Ramos (cell line): ENCODE measurements around the gene SGMS1.

Source experiments
- in situ Hi-C: fragments of 300-500 bp; cut with MboI; formaldehyde crosslinking; loops from one replicate; pipeline ENCODE4 v1.14.3; 2022; ENCODE audit warnings: low sequenced_read_pairs; ENCODE audit not compliant: unreplicated experiment

The SGMS1 gene

DNA sequence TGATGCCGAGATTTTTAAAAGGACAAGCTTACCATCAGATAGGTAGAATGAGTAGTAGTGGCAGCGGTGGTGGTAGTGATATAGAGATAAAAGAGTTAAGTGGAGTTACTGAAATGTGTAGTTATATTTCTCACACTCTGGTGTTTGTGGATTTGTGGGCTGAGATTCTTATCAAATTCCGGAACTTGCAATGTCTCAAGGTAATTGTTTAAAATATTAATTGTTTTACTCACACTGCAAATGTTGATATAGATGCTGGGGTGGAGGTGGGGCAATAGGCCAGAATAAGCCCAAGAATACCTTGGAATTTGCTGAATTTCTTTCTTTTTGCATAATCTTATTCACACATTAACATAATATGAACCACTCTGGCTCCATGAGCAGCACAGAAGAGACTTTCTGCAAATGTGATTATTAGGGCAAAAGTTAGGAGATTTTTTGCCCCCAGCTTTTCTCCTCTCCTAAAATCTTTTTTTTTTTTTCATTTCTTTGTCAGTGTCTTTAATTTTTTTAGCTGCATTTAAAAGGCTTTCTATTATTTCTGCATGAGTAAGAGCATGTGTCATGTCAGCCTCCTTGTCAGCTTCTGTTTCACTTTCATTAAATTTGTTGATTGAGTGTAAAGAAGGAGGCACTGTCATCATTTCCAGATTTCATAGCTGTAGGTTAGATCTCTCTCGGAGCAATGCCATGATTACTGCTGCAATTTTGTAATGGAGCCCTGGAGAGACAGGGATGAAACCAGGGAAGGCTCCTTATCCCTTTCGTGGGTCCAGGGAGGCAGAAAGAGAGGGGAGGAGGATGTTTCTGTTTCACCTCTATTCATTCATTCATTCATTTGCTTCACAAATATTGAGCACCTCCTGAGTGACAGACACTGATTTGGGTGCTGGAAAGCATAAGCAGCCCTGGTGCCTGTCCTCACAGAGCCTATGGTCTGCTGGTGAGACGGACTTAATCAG lies 13.1 kb upstream of the SGMS1 start:
- in situ Hi-C loops = no loop called here

DNA sequence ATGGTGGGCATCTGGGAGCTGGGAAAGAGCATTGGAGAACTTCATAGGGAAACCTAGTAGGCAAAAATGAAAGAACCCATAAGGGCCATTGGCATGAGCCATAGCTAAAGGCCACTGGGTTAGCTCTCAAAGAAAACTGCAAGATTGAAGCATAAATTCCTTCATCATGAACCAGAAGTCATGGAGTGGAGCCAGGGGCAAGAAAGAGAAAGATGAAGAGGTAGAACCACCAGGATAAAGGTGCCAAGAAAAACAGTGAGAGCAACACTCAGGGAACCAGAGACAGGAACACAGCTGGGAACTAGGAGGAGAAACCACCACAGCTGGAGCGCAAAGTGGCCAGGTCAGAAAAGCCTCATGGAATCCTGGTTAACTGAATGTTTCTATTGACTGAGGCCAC lies 11.5 kb upstream of the SGMS1 start:
- in situ Hi-C loops = no loop called here

DNA sequence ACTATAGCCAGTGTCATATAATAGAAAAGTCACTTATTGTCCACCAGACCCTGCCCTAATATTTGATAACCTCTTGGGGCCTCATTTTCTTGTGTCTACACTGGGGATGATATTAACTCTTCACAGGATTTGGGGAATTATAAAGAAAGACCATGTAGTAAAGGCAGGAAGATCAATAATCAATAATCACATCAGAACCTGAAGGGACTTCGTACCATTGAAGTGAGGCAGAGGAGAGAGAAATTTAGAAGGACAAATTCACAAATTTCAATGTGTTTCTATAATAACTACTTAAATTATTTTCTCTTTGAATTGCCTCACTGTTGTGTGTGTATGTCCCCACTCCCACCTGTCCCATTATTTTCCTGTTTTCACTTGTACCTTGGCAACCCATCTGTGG lies 10.7 kb upstream of the SGMS1 start:
- in situ Hi-C loops = no loop called here

DNA sequence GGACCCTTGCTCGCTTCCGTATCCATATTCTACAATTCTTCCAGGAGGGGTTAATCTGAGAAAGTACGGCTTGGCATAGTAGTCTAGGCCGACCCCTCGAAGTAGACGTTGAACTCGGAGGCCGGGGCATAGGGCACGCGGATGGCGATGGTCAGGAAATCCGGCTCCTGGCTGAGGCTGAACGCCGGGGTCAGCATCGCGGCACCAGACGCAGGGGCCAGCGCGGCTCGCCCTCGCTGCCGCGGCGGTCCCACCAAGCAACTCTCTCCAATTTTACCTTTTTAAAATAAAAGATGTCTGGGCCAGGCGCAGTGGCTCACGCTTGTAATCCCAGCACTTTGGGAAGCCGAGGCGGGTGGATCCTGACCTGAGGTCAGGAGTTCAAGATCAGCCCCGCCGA lies 7.3 kb upstream of the SGMS1 start:
- in situ Hi-C loops = no loop called here

DNA sequence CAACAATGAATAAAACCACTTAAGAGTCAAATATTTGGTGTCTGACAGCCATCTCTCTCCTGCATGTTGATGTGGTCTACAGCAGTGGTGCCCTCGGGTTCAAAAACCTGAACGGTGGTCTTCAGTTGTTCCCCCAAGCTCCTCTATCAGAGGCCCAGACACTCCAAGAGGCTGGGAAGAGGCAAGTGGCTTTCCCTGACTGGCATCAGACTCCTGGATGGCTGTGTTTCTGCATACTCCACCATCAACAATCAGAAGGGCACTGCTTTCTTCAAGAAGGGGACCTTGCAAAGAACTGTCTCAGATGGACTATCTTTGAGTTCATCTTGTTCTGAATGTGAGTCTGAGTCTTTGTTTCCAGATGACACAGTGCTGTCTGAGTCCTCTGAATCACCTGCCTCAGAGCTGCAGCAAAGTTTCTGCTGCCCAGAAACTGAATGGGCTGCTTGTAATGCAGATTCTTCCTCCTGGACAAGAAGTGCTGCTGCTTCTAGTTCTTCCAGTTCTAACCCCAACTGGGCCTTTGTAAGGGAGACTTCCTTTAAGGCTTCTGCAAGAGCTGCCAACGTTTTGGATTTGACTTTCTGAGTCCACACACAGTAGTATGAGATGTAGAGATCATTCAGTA lies 5.9 kb upstream of the SGMS1 start:
- in situ Hi-C loops = loop anchor here (10.0 kb wide), 1 partner anchor 265 kb away; no protein-coding TSS in a partner anchor

DNA sequence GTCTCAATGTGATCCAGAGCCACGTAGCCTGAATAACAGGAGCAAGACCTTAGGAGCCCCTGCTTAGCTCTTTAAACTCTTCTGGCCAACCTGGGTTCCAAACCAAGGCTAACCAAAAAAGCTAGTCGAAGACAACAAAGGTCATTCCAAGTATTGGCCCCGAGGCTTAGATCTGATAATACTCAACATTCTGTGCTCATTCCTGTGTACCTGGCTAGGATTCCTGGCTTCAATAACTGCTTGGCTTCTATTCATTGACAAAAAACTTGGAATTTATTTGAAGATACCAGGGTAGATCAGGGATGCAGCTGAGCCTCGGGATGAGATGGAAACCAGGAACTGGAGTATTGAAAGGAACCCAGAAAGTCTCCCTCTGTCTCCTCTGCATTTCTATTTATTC lies 4.1 kb upstream of the SGMS1 start:
- in situ Hi-C loops = loop anchor here (10.0 kb wide), 1 partner anchor 263 kb away; no protein-coding TSS in a partner anchor

DNA sequence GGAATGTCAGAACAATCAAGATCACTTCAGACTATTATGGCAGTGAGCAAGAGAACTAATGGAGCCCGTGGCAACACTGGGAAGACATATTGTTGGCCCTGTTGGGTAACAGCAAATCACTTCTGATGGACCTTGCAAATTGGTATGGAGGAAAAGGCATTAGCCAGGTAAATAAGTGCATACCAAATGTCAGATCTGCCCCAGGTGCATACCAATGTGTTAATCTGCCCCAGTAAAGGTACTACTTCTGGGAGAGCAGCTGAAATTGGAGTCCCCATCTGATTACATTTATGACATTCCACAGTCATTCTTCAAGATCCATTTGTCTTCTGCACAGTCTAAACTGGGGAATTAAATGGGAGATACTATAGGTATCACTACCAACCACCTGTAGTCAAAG lies 3.7 kb upstream of the SGMS1 start:
- in situ Hi-C loops = loop anchor here (10.0 kb wide), 1 partner anchor 263 kb away; no protein-coding TSS in a partner anchor

DNA sequence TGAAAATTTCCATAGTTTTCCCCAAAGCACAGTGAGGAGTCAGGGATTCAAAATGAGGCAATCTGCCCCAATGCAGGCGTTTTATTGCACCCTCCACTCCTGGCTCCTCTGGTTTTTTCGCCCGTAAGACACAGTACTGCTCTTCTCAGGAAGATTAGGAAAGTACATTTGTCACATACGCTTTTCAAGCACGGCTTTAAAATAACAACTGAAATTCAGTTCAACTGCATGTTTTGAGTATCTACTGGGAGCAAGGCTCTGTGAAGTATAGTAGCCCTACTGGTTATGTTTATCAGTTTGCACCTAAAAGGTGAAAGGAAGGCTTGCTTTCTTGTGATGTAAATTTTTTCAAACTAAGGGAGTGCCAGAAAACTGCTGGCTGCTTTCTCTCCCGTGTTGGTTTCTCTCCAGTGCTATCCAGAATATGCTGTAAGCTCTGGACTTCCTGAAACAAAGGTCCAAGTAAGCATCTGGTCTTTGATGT lies 1.9 kb upstream of the SGMS1 start:
- in situ Hi-C loops = loop anchor here (10.0 kb wide), 1 partner anchor 261 kb away; no protein-coding TSS in a partner anchor

DNA sequence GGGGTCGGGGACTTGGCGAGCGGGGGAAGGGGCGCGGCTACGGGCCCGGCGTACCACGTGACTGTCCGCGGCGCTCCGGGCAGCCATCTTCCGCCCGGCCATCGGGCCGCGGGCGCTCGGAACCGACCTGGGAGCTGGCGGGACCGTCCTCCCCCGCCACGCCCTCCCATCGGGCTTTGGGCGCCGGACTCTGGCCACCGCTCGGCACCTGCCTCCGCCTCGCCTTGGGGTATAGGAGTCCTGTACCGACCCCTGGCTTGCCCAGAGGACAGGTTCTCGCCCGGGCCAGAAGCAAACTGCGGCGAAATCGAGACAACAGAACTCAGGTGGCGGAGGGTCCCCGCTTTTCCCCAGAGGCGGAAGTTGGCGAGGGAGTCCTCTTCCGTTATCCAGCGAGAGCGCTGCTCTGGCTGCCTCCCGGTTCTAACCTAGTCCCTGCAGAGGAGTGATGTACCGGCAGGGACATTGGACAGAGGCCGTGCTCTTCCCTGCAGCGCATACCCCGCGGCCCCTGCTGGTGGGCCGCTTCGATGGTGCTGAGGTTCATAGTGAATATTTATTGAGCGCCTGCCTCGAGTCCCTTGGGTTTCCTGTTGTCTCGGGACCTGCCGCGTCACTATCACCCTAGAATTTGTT lies 1.2 kb upstream of the SGMS1 start:
- in situ Hi-C loops = loop anchor here (10.0 kb wide), 1 partner anchor 260 kb away; no protein-coding TSS in a partner anchor

DNA sequence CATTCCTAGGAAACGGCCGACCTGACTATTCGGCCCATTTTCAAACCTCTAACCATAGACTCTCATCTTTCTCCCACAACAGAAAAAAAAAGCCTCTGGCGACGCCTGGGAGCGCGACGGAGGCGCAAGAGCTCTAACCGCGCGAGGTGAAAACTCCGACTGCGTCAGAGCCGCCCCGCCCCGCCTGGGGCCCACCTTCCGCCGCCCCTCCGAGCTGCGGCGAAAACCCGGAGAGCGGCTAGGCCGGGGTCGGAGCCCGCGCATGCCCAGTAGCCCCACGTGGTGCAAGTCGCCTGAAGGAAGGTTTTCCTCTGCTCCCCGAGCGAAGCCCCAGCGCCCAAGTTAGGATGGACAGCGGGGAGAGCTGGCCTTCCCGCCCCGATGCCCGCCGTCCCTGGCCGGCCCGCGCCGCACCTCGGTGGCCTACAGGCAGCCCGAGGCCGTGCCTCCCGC lies 683 bp upstream of the SGMS1 start:
- in situ Hi-C loops = loop anchor here (10.0 kb wide), 1 partner anchor 260 kb away; no protein-coding TSS in a partner anchor

DNA sequence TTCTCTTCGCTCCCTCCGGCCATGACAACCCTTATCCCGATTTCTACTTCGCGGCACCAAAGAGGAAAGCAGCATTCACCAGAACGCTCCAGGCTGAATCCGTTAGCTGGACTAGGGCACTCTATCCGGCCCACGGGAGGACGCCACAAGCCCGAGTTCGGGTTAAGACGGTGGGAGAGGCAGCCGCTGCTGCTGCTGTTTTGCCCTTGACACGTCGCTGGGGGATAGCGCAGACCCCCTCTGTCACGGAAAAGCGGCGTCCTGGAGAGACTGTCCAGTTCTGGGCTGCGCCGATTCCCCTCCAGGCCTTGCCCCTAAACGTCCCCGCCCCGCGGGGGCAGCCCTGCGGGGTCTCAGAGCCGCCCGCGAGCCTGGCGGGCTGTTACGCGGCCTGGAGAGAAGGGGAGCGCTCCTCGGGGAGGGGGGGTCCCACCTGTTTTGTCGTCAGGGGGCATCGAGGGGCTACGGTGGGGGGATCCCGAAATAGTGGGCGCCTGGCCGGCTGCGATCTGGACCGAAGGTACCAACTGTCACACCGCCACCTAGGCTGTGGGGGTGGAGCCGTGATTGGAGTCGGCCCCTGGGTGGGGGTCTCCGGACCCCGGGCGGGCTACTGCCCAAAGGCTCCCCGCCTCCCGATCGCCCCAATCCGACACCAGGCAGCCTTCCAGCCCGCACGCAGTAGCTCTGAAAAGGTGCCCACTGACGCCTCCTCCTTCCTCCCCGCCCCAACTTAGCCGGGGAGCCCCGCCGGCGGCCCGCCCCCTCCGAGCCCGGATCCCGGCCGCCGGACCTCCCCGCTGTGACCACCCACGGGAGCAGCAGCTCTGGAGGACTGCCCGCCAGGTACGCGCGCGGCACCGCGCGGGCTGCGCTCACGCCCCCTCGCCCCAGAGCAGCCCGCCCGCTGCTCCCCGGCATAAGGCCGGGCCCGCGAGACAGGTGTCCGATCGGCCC lies 772 bp downstream of the SGMS1 start:
- in situ Hi-C loops = loop anchor here (10.0 kb wide), 1 partner anchor 258 kb away; no protein-coding TSS in a partner anchor

DNA sequence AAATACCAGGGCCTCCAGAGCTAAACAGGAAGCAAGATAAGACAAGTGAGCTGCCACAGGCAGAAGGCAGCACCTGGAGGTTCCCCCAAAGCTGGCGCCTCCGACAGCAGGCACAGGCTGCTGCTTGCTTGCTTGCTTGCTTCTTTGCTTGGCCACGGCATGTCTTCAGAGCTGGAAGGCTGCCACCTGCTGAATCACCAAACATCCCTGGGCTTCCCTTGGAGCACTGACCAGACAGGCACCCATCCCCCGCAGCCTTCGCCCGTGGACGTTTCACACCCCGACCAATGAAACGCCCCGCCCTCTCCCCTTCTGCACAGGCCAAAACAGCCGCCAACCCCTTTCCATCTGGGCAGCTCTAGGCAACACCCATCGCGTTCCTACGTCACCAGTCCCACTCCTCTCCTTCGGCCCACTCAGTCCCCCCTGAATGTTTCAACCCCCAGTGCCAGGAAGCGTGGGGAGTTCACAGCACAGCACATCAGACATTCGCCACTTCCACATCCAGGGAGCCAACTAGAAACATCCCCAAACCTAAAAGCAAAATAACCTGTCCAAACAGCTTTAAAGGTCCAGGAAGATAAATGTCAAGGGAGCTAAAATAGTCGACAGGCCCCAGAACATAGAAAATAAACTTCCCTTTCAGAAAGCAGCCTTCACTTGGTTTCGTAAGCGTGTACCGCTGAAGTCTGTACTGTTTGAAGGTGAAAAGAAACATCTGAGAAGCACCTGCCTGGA lies 1.6 kb downstream of the SGMS1 start:
- in situ Hi-C loops = loop anchor here (10.0 kb wide), 1 partner anchor 257 kb away; no protein-coding TSS in a partner anchor

DNA sequence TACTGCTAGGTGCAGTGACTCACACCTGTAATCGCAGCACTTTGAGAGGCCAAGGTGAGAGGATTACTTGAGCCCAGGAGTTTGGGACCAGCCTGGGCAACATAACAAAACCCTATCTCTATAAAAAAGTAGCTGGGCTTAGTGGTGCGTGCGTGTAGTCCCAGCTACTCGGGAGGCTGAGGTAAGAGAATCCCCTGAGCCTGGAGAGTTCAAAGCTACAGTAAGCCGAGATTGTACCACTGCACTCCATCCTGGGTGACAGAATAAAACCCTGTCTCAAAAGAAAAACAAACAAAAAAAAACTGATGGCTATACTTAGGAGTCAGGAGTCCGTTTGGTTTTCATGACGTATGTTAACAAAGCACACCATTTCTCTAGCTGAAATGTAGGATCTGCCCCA lies 2.9 kb downstream of the SGMS1 start:
- in situ Hi-C loops = loop anchor here (10.0 kb wide), 1 partner anchor 256 kb away; no protein-coding TSS in a partner anchor

DNA sequence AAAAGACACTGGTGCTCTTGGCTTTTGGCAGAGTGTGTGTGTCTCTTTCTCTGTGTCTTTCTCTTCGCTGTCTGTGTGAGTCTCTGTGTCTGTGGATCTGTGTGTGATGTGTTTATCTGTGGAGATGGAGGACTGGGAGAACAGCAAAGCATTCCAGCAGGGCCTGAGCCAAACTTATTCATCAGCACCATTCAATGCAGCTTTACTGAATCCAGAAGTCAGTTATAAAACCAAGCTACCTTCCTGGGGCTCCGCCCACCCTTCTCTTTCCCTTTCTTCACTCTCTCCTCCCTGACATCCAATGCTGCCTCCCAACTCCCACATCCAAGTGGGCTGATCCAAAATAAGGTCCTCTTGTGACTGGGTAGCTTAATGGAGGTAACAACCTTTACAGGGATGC lies 3.9 kb downstream of the SGMS1 start:
- in situ Hi-C loops = loop anchor here (10.0 kb wide), 1 partner anchor 255 kb away; no protein-coding TSS in a partner anchor

DNA sequence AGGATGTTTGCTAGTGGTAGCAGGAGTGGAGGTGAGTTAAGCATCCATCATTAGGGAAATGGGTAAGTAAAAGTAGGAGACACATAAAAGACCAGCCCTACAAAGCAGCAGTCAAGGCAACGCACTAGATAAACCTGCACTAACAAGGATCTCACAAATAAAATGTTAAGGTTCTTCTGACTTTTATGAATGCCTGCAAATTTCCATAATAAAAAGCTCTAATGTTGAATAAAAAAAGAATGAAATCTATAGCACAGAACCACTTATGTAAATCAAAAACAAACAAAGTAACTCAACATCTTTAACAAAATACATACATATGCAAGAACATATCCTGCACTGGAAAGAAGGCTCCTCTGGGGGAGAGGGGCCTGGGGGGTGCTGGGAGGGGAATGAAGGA lies 4.6 kb downstream of the SGMS1 start:
- in situ Hi-C loops = no loop called here

DNA sequence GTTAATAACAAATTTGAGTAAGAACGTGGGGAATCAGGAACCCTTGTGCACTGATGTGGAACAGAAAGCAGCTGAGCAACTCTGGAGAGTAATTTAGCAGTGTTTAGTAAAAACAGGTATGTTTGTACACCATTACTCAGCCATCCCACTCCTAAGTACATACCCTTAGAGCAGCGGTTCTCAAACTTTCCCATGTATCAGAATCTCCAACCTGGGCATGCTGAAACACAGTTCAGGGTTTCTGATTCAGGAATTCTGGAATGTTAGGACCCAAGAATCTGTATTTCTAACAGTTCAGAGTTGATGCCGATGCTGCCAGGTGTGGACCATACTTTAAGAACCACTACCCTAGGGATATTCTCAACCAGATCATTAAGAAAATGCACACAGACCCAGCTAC lies 5.1 kb downstream of the SGMS1 start:
- in situ Hi-C loops = no loop called here

DNA sequence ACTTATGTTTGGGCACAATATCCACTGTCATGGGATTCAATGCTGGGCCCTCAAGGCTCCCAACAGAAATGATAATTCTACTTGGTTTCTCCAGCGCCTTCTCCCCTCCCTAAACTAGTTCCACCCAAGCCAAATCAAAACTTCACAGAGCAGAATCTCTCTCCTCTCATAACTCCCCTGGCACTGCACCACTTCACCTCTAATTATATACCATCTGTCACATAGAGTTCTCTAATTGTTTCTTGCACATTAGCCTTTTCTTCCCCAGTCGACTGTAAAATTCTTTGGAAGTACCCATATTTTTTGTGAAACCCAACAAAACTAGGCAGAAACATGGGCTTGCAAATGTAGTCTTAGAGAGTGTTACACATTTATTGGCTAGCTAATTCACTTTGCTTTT lies 8.1 kb downstream of the SGMS1 start:
- in situ Hi-C loops = no loop called here

DNA sequence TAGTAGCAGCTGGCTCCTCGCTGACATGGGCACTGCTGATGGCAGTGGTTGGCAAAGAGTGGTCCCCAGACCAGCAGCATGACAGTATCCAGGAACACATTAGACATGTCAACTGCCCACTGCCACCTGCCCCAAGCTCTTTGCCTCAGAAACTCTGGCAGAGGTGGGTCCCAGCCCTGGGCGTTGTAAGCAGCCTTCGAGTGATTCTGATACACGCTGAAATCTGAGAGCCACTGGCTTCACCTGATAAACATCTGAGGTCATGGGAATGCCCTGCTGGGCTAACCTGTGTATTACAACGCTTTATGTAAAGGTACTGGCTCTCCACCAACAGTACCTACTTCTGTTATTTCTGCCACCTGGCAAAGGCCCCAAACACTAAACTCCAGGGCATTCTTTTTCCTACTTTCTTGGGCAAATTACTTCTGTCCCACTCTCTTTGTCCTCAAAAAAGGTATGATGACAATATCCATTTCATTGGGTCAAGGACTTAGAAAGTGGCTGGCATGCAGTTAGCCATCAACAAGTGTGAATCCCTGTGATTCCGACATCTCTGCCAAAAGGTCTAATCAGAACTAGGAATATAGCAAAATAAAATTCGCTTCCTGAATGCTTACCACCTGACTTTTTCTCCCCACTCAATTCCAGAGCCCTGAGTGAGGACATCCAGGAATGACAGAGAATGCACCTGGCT lies 9.2 kb downstream of the SGMS1 start:
- in situ Hi-C loops = no loop called here
